ENCODE results near the gene TMPRSS3.

TMPRSS3 gene

GRCh38 chr21:42370894-42371654 lies 24.8 kb downstream of the TMPRSS3 start (continued):
- peak; percentile 61; the same call in 1 of the 2 replicates for TF ChIP-seq KLF17 (tag by site-specific recombination; IDR thresholded peaks at IDR 0.05)
- no peak for TF ChIP-seq GLIS1 (tag by site-specific recombination; IDR thresholded peaks at IDR 0.05)
- TF ChIP-seq ZNF114 (tag by site-specific recombination; IDR thresholded peaks at IDR 0.05), result no peak
- no peak for TF ChIP-seq ZSCAN16 (tag by site-specific recombination; IDR thresholded peaks at IDR 0.05)
- no peak for TF ChIP-seq TRIM28 (IDR thresholded peaks at IDR 0.05; ENCODE audit: borderline replicate concordance, low read length)
- no peak for TF ChIP-seq PRDM10 (tag by site-specific recombination; IDR thresholded peaks at IDR 0.05)
- no peak for TF ChIP-seq ZNF350 (tag by site-specific recombination; IDR thresholded peaks at IDR 0.05)
- TF ChIP-seq ZBTB1 (tag by site-specific recombination; IDR thresholded peaks at IDR 0.05), result no peak
- TF ChIP-seq ZNF549 (tag by site-specific recombination; IDR thresholded peaks at IDR 0.05), result no peak
- no peak for TF ChIP-seq ZNF785 (tag by site-specific recombination; IDR thresholded peaks at IDR 0.05)
- no peak for TF ChIP-seq OVOL3 (tag by site-specific recombination; IDR thresholded peaks at IDR 0.05)
- no peak for TF ChIP-seq ZNF324 (tag by site-specific recombination; IDR thresholded peaks at IDR 0.05)
- no peak for TF ChIP-seq TCF7L2 (IDR thresholded peaks at IDR 0.05; ENCODE audit: borderline replicate concordance, low read depth, low read length)

DNA sequence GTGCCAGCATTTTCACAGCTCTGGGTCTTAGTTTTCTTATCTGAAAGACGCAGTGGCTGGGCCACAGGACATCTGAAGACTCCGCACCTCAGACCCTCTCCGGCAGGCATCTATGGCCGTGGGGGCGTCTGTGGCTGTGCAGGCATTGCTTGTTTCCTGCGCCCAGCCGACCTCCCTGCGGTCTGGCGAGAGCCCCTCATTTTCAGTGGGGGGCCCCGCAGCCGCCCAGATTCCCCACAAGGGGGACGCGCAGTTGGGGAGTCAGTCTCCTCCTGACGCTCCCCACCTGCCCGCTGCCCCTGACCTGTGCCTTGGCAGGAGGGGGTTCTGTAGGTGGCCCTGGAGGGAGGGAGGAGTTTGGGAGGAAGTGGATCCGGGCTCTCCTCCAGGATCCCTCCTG lies 26.0 kb downstream of the TMPRSS3 start:
- no peak for TF ChIP-seq ZNF175 (tag by site-specific recombination; IDR thresholded peaks at IDR 0.05)
- no peak for TF ChIP-seq ZNF624 (tag by site-specific recombination; IDR thresholded peaks at IDR 0.05)
- no peaks in the 10 kb centered on the region for H3K9me3 ChIP-seq (ENCODE audit: control insufficient read depth, insufficient read depth, low read depth, low read length)
- no peak overlapping the region for H3K27ac ChIP-seq (ENCODE audit: extremely low read depth, low read depth, low read length)
- ChIA-PET CTCF (interaction anchor here (0.7 kb wide), 2 partner anchors 230 to 933 kb away, joined by 3 read pairs; no protein-coding TSS in a partner anchor), POLR2A (no interaction called here)
- H3K36me3 ChIP-seq (ENCODE audit: control insufficient read depth in 2 of 2, insufficient read depth in 1 of 2, low read length in 2 of 2), result no peaks in the 10 kb centered on the region
- no peaks in the 10 kb centered on the region for H3K4me1 ChIP-seq (ENCODE audit: control insufficient read depth, insufficient read depth, low read length)
- H3K4me3 ChIP-seq (ENCODE audit: low read depth, low read length), result no peak overlapping the region

- no peak overlapping the region for H3K4me3 ChIP-seq (ENCODE audit: low read depth, low read length)
- H3K27ac ChIP-seq (ENCODE audit: extremely low read depth, low read depth, low read length), result no peak overlapping the region
- no peaks in the 10 kb centered on the region for H3K9me3 ChIP-seq (ENCODE audit: control insufficient read depth, insufficient read depth, low read depth, low read length)
- no peaks in the 10 kb centered on the region for H3K4me1 ChIP-seq (ENCODE audit: control insufficient read depth, insufficient read depth, low read length)
- ChIA-PET POLR2A (no interaction called here), CTCF (interaction anchor here (0.5 to 1.7 kb wide), 6 partner anchors 10 to 755 kb away, joined by 3 to 5 read pairs (median 4); no protein-coding TSS in a partner anchor)
- H3K36me3 ChIP-seq (ENCODE audit: control insufficient read depth in 2 of 2, insufficient read depth in 1 of 2, low read length in 2 of 2), result no peaks in the 10 kb centered on the region
- TF ChIP-seq, protein P1, sequence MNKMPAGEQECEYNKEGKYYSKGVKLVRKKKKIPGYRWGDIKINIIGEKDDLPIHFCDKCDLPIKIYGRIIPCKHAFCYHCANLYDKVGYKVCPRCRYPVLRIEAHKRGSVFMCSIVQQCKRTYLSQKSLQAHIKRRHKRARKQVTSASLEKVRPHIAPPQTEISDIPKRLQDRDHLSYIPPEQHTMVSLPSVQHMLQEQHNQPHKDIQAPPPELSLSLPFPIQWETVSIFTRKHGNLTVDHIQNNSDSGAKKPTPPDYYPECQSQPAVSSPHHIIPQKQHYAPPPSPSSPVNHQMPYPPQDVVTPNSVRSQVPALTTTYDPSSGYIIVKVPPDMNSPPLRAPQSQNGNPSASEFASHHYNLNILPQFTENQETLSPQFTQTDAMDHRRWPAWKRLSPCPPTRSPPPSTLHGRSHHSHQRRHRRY (tag by site-specific recombination; IDR thresholded peaks at IDR 0.05), result no peak
- TF ChIP-seq ZNF26 (tag by site-specific recombination; IDR thresholded peaks at IDR 0.05) (no peak), ZFP37 (tag by site-specific recombination; IDR thresholded peaks at IDR 0.05) (no peak), ZNF623 (tag by site-specific recombination; IDR thresholded peaks at IDR 0.05) (no peak), ZFP3 (tag by site-specific recombination; IDR thresholded peaks at IDR 0.05; ENCODE audit: low read depth) (no peak), PRDM1 (tag by site-specific recombination; IDR thresholded peaks at IDR 0.05) (no peak)
- TF ChIP-seq, protein P2, sequence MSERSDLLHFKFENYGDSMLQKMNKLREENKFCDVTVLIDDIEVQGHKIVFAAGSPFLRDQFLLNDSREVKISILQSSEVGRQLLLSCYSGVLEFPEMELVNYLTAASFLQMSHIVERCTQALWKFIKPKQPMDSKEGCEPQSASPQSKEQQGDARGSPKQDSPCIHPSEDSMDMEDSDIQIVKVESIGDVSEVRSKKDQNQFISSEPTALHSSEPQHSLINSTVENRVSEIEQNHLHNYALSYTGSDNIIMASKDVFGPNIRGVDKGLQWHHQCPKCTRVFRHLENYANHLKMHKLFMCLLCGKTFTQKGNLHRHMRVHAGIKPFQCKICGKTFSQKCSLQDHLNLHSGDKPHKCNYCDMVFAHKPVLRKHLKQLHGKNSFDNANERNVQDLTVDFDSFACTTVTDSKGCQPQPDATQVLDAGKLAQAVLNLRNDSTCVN (tag by site-specific recombination; optimal IDR thresholded peaks at IDR 0.05), result no peak
Measured at GRCh38 chr21:42367367-42368165, 28.3 kb downstream of the TMPRSS3 start.
